ENCODE results near the gene SMAP1.
A peak's percentile ranks its signal among the peaks of the same experiment; 100 is the strongest.

Gene SMAP1

GRCh38 chr6:70843328-70843918 lies 175.7 kb downstream of the SMAP1 start:
- Histone ChIP-seq H3K4me1 (peaks cover 8% of the 10 kb centered on the region), H3K36me3 (replicated peaks) (no peaks in the 10 kb centered on the region), H3K27me3 (ENCODE audit: low read depth) (no peaks in the 10 kb centered on the region), H3K9me3 (no peaks in the 10 kb centered on the region), H3K4me3 (no peak overlapping the region)
- DNase-seq (ENCODE audit: low spot score in 2 of 2) = no peak
- in situ Hi-C loops (cut with MboI; ENCODE audit: low sequenced_read_pairs) = no loop called here

DNA sequence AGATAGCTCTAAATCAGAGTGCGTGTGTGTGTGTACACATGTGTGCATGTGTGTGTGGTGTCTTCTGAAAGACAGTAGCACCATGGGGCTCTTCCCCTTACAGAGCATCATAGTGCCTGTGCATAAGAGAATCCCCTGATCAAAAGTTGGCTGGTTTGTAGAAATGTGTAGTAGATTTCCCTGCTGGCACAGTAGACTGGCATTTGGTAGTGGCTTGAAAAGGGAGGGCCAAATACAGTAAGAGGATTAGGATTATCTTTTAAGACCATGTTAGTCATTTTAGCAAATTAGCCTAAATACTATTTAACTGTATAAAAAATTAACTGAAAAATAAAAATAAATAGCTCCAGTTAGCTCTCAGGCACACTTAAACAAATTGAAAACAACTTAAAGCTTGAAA lies 176.6 kb downstream of the SMAP1 start:
- Histone ChIP-seq H3K9me3 (no peaks in the 10 kb centered on the region), H3K4me3 (no peak overlapping the region), H3K27me3 (ENCODE audit: low read depth) (no peaks in the 10 kb centered on the region), H3K36me3 (replicated peaks) (no peaks in the 10 kb centered on the region), H3K4me1 (peaks cover 8% of the 10 kb centered on the region)
- in situ Hi-C loops (cut with MboI; ENCODE audit: low sequenced_read_pairs) = no loop called here
- DNase-seq (ENCODE audit: low spot score in 2 of 2) = no peak

DNA sequence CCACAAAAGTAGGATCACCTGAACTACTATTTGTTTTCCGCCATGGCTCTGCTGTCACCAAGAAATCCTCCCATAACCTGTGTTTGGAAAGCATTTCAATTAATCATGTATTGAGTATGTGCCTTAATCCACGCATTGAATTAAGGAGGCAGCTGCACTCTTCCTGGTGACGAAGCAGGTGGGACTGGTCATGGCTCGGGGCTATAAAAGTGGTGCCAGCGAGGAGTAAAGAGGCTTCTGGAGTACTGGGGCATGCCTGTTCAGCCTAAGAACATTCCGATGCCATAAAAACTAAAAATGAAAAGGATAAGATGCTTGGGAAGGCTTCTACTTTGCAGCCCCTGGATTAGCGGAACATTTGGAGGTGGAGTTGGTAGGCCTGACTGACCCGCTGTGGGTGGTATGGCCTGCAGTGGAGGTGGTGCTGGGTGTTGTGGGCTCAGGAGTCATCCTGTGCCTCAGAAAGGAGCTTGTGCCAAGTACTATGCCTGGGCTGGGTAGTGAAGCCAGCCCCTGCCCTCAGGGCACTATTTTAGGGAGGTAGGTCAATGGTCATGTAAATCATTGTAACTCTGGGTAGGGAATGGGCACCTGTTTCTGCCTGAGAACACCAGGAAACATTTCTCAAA lies 178.6 kb downstream of the SMAP1 start:
- Histone ChIP-seq H3K36me3 (replicated peaks) (no peaks in the 10 kb centered on the region), H3K9me3 (no peaks in the 10 kb centered on the region), H3K27me3 (ENCODE audit: low read depth) (no peaks in the 10 kb centered on the region), H3K4me3 (no peak overlapping the region), H3K4me1 (peaks cover 8% of the 10 kb centered on the region)
- DNase-seq (ENCODE audit: low spot score in 2 of 2) = no peak
- in situ Hi-C loops (cut with MboI; ENCODE audit: low sequenced_read_pairs) = no loop called here

DNA sequence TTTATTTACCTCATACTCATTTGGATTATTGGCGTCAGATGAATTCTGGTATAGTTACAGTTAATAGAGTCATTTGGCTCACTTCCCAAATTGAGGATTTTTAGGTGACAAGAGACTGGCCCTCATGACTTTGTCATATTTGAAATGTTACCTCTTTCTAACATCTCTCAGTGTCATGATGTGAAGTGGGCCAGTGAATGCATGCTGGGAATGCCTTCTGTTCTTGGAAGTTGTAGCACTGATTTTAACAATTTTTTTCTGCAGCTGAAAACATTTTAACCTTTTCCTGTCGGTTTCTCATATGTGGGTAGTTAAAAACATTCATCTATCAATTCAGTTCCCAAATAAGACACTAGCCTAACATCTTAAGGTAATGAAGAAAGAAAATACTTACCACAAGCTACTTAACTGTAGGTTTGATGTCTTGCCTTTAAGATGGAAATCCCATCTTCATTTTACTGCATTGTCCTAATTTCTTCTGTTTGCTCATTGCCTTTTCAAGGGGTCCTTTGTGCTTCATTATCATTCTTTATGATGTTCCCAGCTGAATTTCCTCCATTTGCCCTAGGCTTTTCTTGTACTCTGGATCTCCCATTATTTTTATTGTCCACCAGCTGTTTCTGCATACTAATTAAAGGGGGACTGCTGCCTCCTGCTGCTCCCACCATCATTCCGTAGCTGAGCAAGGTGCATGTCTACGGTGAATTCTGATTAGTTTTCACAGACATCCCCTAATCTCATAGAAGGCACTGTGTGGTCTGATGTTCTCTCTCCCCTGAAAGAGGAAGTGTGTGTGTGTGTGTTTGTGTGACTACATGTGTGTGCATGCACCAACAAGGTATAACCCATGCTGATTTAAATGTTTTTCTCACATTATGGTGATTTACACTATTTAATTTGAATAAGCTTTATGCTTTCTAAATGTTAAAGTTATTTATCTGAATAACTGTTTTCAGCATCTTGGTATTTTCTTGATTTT lies 179.7 kb downstream of the SMAP1 start:
- in situ Hi-C loops (cut with MboI; ENCODE audit: low sequenced_read_pairs) = no loop called here
- peak in 1 of 2 experiments; percentile 37 for DNase-seq (ENCODE audit: low spot score in 2 of 2)
- H3K4me3 ChIP-seq = no peak overlapping the region
- no peaks in the 10 kb centered on the region for H3K36me3 ChIP-seq (replicated peaks)
- H3K9me3 ChIP-seq = no peaks in the 10 kb centered on the region
- H3K27me3 ChIP-seq (ENCODE audit: low read depth) = no peaks in the 10 kb centered on the region
- peaks cover 8% of the 10 kb centered on the region for H3K4me1 ChIP-seq

GRCh38 chr6:70849348-70850069 lies 181.8 kb downstream of the SMAP1 start:
- Histone ChIP-seq H3K27me3 (ENCODE audit: low read depth) (no peaks in the 10 kb centered on the region), H3K36me3 (replicated peaks) (no peaks in the 10 kb centered on the region), H3K4me1 (peaks cover 8% of the 10 kb centered on the region), H3K4me3 (no peak overlapping the region), H3K9me3 (no peaks in the 10 kb centered on the region)
- DNase-seq (ENCODE audit: low spot score in 2 of 2) = no peak
- in situ Hi-C loops (cut with MboI; ENCODE audit: low sequenced_read_pairs) = no loop called here

DNA sequence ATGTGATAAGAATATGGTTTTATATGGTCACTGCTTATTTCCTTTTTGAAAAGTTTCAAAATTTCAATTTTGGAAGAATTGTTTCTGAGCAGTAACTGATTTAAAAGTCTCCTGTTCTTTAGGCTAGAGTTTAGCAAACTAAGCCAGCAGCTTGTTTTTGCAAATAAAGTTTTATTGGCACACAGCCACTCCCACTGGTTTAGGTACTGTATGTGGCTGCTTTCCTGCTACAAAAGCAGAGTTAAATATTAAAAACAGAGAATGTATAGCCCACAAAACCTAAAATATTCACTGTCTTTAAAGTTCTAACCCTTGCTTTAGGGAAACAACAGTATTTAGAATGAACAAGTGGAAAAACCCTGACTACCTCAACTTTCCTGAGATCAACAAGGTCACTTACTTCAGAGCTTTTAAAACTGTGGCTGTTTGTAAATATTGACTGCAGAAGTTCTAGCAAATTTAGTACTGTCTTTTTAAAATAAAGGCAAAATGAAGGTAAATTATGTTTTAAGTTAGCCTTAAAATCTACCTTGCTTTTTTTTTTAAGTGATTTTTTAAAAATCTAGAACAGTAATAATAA lies 185.1 kb downstream of the SMAP1 start:
- in situ Hi-C loops (cut with MboI; ENCODE audit: low sequenced_read_pairs) = no loop called here
- peaks cover 9% of the 10 kb centered on the region for H3K4me1 ChIP-seq
- no peaks in the 10 kb centered on the region for H3K27me3 ChIP-seq (ENCODE audit: low read depth)
- H3K9me3 ChIP-seq = no peaks in the 10 kb centered on the region
- H3K4me3 ChIP-seq = no peak overlapping the region
- H3K36me3 ChIP-seq (replicated peaks) = no peaks in the 10 kb centered on the region
- no peak for DNase-seq (ENCODE audit: low spot score in 2 of 2)

DNA sequence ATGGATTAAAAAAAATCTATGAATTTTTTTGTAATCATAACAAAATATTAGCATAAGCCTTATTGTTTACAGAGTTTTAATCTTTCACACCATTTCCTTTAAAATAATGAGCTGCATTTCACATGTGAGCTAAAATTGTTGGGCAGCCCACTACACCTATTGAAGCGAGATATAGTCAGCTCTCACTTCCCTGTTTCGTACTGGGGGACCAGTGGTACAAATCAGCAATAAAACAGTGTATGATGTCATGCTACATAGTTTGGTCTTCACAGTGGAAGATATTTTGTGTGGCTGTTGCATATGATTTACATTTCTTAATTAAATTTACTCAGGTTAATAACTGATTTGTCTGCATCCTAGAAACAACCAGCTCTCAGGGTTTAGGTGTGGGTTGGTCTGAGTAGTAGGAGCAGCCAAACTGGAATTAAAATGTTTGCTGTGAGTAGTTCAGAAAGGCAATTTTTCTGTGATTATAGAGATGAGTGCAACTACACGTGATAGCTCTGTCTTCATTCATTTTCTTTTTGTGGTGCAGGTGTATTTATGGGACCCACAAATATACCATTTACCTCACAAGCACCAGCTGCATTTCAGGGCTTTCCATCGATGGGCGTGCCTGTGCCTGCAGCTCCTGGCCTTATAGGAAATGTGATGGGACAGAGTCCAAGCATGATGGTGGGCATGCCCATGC lies 189.8 kb downstream of the SMAP1 start:
- no peaks in the 10 kb centered on the region for H3K27me3 ChIP-seq (ENCODE audit: low read depth)
- H3K4me1 ChIP-seq = peaks cover 9% of the 10 kb centered on the region
- in situ Hi-C loops (cut with MboI; ENCODE audit: low sequenced_read_pairs) = no loop called here
- no peak for DNase-seq (ENCODE audit: low spot score in 2 of 2)
- no peak overlapping the region for H3K4me3 ChIP-seq
- H3K9me3 ChIP-seq = no peaks in the 10 kb centered on the region
- no peaks in the 10 kb centered on the region; the same call in 1 of the 2 replicates for H3K36me3 ChIP-seq (replicated peaks)

GRCh38 chr6:70860045-70860444 lies 192.4 kb downstream of the SMAP1 start:
- H3K9me3 ChIP-seq = no peaks in the 10 kb centered on the region
- H3K4me3 ChIP-seq = no peak overlapping the region
- in situ Hi-C loops (cut with MboI; ENCODE audit: low sequenced_read_pairs) = no loop called here
- no peak for DNase-seq (ENCODE audit: low spot score in 2 of 2)
- no peaks in the 10 kb centered on the region for H3K27me3 ChIP-seq (ENCODE audit: low read depth)
- H3K4me1 ChIP-seq = peaks cover 8% of the 10 kb centered on the region
- H3K36me3 ChIP-seq (replicated peaks) = no peaks in the 10 kb centered on the region; the same call in 1 of the 2 replicates

DNA sequence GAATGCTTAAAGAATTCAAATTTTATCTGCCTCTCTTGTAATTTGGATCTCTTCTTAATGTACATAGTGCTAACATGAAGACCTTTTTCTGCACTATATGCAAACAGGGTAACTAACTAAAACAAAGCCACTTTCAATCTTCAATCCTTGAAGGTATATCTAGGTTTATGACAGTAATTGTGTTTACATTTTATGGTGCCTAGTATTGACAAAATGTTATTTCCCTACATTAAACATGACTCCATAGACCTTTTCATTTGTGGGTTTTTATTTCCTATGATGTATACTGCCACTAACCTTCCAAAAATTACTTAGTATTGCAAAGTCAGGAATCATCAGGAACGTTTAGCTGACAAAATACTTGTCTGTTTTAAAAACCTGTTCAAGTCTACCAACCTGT lies 193.2 kb downstream of the SMAP1 start:
- in situ Hi-C loops (cut with MboI; ENCODE audit: low sequenced_read_pairs) = no loop called here
- H3K4me1 ChIP-seq = no peaks in the 10 kb centered on the region; the same call in 1 of the 2 replicates

GRCh38 chr6:70863343-70863742 lies 195.7 kb downstream of the SMAP1 start:
- no peak for DNase-seq (ENCODE audit: low spot score in 2 of 2)
- in situ Hi-C loops (cut with MboI; ENCODE audit: low sequenced_read_pairs) = no loop called here
- H3K9me3 ChIP-seq = no peaks in the 10 kb centered on the region
- no peak overlapping the region for H3K4me3 ChIP-seq
- 0 out of 2 replicates have a peak, but pooled peaks cover 2% of the 10 kb centered on the region for H3K27me3 ChIP-seq (ENCODE audit: low read depth)
- no peaks in the 10 kb centered on the region; the same call in 1 of the 2 replicates for H3K36me3 ChIP-seq (replicated peaks)
- no peaks in the 10 kb centered on the region for H3K4me1 ChIP-seq

More for the DNA sequence above, 193.2 kb downstream of the SMAP1 start:
- Histone ChIP-seq H3K9me3 (no peaks in the 10 kb centered on the region), H3K4me3 (no peak overlapping the region), H3K36me3 (replicated peaks) (no peaks in the 10 kb centered on the region; the same call in 1 of the 2 replicates), H3K27me3 (ENCODE audit: low read depth) (no peaks in the 10 kb centered on the region)
- DNase-seq (ENCODE audit: low spot score in 2 of 2) = no peak

DNA sequence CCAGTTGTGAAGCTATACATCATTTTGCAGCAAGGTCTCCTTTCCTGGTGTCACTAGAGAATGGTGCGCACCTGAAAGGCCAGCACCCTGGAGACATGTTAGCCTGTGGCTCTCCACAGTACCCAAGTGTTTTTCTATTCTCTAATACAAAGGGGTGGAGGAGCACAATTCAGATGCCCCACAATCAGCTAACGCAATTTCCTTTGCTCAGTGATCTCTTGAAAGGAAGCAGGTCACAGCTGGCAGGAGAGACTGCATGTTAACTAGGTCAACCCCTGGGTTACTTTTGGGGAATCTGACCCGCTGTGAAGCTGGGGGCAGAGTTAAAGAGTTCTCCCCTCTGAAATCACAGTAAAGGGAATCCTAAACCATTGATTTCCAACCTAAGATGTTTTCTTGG lies 196.7 kb downstream of the SMAP1 start:
- no peaks in the 10 kb centered on the region for H3K9me3 ChIP-seq
- 0 out of 2 replicates have a peak, but pooled peaks cover 2% of the 10 kb centered on the region for H3K27me3 ChIP-seq (ENCODE audit: low read depth)
- no peak for DNase-seq (ENCODE audit: low spot score in 2 of 2)
- no peaks in the 10 kb centered on the region for H3K4me1 ChIP-seq
- no peak overlapping the region for H3K4me3 ChIP-seq
- no peaks in the 10 kb centered on the region for H3K36me3 ChIP-seq (replicated peaks)
- in situ Hi-C loops (cut with MboI; ENCODE audit: low sequenced_read_pairs) = no loop called here

GRCh38 chr6:70872469-70872868 lies 204.8 kb downstream of the SMAP1 start:
- no peak overlapping the region for H3K4me3 ChIP-seq
- no peak for DNase-seq (ENCODE audit: low spot score in 2 of 2)
- 0 out of 2 replicates have a peak, but pooled peaks cover 2% of the 10 kb centered on the region for H3K27me3 ChIP-seq (ENCODE audit: low read depth)
- in situ Hi-C loops (cut with MboI; ENCODE audit: low sequenced_read_pairs) = no loop called here
- no peaks in the 10 kb centered on the region for H3K9me3 ChIP-seq
- H3K36me3 ChIP-seq (replicated peaks) = no peaks in the 10 kb centered on the region
- H3K4me1 ChIP-seq = no peaks in the 10 kb centered on the region
